Upper lobe of left lung (tissue), 6 donors: ENCODE results near the gene METTL26. TPM values are rescaled to one million over a fixed set of nuclear protein-coding genes. Genes with fewer than 3 reads are reported as not detected.

ENCODE experiments used
- ATAC-seq, 2 donors: fragments of 200-7000 bp; cut with Tn5 transposase; one replicate each; pipeline ENCODE4 v1.9.1; 2022; ENCODE audit warnings: mild to moderate bottlenecking in 2 of 2, moderate library complexity in 2 of 2; ENCODE audit not compliant: low FRiP score in 2 of 2
- DNase-seq, 2 donors: peaks; one replicate each; pipeline ENCODE4 v3.0.0-alpha.2; 2019 to 2020
- H3K27ac ChIP-seq, 4 donors: fragments of 200-600 bp; sonication (generic); one replicate each; pipeline ENCODE4 v1.5.1; 2016 to 2019
- H3K27me3 ChIP-seq, 4 donors: fragments of 200-600 bp; sonication (generic); one replicate each; pipeline ENCODE4 v1.5.1; 2017 to 2019
- H3K36me3 ChIP-seq, 4 donors: fragments of 200-600 bp; sonication (generic); one replicate each; pipeline ENCODE4 v1.5.1; 2016 to 2019
- H3K4me1 ChIP-seq, 4 donors: fragments of 200-600 bp; sonication (generic); one replicate each; pipeline ENCODE4 v1.5.1; 2018 to 2019
- H3K4me3 ChIP-seq, 4 donors: fragments of 200-600 bp; sonication (generic); one replicate each; pipeline ENCODE4 v1.5.1; 2017 to 2019; ENCODE audit warnings: mild to moderate bottlenecking in 2 of 4, moderate library complexity in 1 of 4
- H3K9me3 ChIP-seq, 4 donors: fragments of 200-600 bp; sonication (generic); one replicate each; pipeline ENCODE4 v1.5.1; 2018 to 2019
- CTCF ChIP-seq, 6 experiments: fragments of 450-650 bp in 4 of 6; fragments of 200-600 bp in 2 of 6; sonication (generic) in 2 of 6; IDR thresholded peaks; one replicate each; pipeline ENCODE4 v1.5.1; 2016 to 2019; ENCODE audit warnings: antibody characterized with exemption in 6 of 6
- EP300 ChIP-seq, 4 donors: sonication (generic); formaldehyde crosslinking; IDR thresholded peaks; one replicate each; pipeline ENCODE4 v1.5.1; 2017; ENCODE audit warnings: antibody characterized with exemption in 4 of 4, control low read depth in 2 of 4
- POLR2A ChIP-seq, 4 donors: fragments of 450-650 bp; IDR thresholded peaks; one replicate each; pipeline ENCODE4 v1.5.1; 2016 to 2017; ENCODE audit warnings: antibody characterized with exemption in 4 of 4, mild to moderate bottlenecking in 2 of 4
- POLR2AphosphoS5 ChIP-seq, 2 donors: sonication (generic); formaldehyde crosslinking; IDR thresholded peaks; one replicate each; pipeline ENCODE4 v1.5.1; 2017; ENCODE audit warnings: antibody characterized with exemption in 2 of 2
- WGBS, 2 donors: methylation state at CpG; one replicate each; pipeline ENCODE4 v1.1.5; 2017 to 2018; 5-methylcytosine and 5-hydroxymethylcytosine counted together
- total RNA-seq, 6 donors: library from RNA; depleted of rRNA in 4 of 6; stranded (reverse); fragments of >200 nt in 4 of 6; gene quantifications; one replicate each; pipeline versions ENCODE4 v1.1.0 to v1.2.1, GENCODE V29; 2016 to 2021
- donor health status: DM: no; HTN: no; CAD: no; lungs with moderate emphysema.
- donor health status: DM: no; HTN: yes; CAD: no; lungs with severe emphysema.

METTL26 gene
- total RNA-seq, 6 donors from 2014 or later, result 69.5 to 210 (median 111) TPM

DNA sequence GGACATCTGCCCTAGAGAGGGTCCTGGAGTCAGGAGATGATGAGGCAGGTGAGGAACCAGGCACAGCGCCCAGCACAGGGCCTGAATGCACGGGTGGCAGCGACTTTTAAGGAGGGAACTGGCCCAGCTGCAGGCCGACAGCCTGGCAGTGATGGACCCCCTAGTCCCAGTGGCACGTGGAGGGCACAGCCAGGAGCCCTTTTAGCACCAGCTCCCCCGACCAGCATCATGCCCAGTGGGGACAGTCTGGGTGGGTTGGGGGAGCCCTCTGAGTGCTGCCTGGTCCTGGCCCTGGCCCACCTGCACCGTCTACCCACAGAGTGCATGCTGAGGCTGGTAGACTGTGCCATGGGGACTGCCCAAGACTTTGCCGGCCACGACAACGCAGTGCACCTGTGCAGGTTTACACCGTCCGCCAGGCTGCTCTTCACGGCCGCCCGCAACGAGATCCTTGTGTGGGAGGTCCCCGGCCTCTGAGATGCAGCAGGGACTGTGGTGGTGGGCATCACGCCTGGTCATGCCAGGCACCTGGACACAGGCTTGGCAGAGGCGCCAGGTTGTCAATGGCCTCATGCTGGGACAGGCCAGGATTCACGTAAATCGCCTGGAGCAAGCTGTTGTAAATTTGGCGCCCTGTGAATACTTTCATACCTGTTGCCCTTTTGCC, 31.1 kb upstream of the METTL26 start:
- ATAC-seq, result no peak
- Histone ChIP-seq H3K27ac (peak overlapping the region; percentile 69 to 89 (median 87)), H3K9me3 (no peaks in the 10 kb centered on the region), H3K36me3 (peaks cover 15 to 33% (median 31%) of the 10 kb centered on the region in 4 donors), H3K4me1 (peaks cover 15 to 21% (median 16%) of the 10 kb centered on the region in 4 donors), H3K4me3 (peak overlapping the region in 2 of 4 donors; percentile 100), H3K27me3 (no peaks in the 10 kb centered on the region)
- WGBS, 2 donors, result 81 to 89% methylated on average over 9 to 20 of the region's 22 CpGs
- TF ChIP-seq POLR2AphosphoS5 (IDR thresholded peaks at IDR 0.05) (no peak), POLR2A (IDR thresholded peaks at IDR 0.05) (no peak), EP300 (IDR thresholded peaks at IDR 0.05) (no peak), CTCF (IDR thresholded peaks at IDR 0.05) (no peak)
- DNase-seq, result peak in 1 of 2 donors; percentile 74

DNA sequence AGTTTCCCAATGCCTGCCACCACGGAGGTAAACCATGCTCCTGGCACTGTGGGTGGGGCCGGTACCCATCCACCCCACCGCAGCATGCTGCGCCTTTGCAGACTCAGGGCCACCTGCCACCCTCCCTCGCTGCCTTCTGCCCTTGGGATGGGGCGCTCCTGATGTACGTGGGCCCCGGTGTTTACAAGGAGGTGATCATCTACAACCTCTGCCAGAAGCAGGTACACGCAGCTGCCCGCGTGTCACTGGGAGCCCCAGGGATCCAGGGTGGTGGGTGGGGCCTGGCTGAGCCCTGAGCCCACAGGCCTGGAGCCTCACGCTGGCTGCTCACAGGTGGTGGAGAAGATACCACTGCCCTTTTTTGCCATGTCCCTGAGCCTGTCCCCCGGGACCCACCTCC, 30.5 kb upstream of the METTL26 start:
- ATAC-seq, result no peak
- TF ChIP-seq CTCF (IDR thresholded peaks at IDR 0.05) (no peak), EP300 (IDR thresholded peaks at IDR 0.05) (no peak), POLR2A (IDR thresholded peaks at IDR 0.05) (no peak), POLR2AphosphoS5 (IDR thresholded peaks at IDR 0.05) (no peak)
- Histone ChIP-seq H3K27ac (no peak overlapping the region), H3K36me3 (peaks cover 15 to 26% (median 24%) of the 10 kb centered on the region in 4 donors), H3K4me1 (peaks cover 16 to 24% (median 16%) of the 10 kb centered on the region in 4 donors), H3K9me3 (no peaks in the 10 kb centered on the region), H3K4me3 (no peak overlapping the region), H3K27me3 (no peaks in the 10 kb centered on the region)
- 91 to 96% methylated on average over 6 to 13 of the region's 13 CpGs for WGBS, 2 donors
- no peak for DNase-seq

DNA sequence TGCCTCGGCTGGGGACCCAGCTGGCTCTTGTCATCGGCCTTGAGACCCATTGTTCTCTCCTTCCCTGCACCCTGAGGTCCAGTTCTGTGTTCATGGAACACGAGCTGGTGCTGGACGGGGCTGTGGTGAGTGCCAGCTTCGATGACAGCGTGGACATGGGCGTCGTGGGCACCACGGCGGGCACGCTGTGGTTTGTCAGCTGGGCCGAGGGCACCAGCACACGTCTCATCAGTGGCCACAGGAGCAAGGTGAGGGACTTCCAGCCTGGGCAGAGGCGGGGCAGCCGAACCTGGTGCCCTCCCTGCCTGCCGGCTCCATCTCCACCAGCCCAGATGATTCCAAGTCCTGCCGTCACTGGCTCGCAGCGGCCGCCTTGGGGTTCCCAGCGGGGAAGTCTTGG, 26.5 kb upstream of the METTL26 start:
- WGBS, 2 donors, result 94% methylated on average over 14 to 21 of the region's 21 CpGs
- Histone ChIP-seq H3K4me1 (peaks cover 17 to 27% (median 19%) of the 10 kb centered on the region in 4 donors), H3K36me3 (peaks cover 0 to 12% (median 7%) of the 10 kb centered on the region in 4 donors), H3K27ac (no peak overlapping the region), H3K9me3 (no peaks in the 10 kb centered on the region), H3K27me3 (no peaks in the 10 kb centered on the region), H3K4me3 (no peak overlapping the region)
- ATAC-seq (no peak), DNase-seq (no peak)
- TF ChIP-seq POLR2A (IDR thresholded peaks at IDR 0.05) (no peak), EP300 (IDR thresholded peaks at IDR 0.05) (no peak), CTCF (IDR thresholded peaks at IDR 0.05) (no peak), POLR2AphosphoS5 (IDR thresholded peaks at IDR 0.05) (no peak)

DNA sequence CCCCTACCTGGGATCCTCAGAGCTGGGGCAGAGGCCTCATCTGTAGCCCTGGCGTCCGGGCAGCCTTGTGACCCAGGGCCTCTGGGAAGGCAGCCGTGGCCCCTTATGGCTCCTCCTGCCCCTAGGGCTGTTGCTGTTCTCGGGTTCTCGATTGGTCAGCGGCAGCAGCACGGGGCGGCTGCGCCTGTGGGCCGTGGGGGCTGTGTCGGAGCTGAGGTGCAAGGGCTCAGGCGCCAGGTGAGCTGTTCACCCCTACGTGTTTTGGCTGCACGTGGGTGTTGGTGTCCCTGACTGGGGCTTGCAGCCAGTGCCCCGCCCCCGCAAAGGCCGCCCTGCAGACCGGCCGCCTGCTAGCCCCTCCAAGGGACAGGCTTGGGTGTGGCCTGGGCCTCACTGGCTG, 26.0 kb upstream of the METTL26 start:
- no peak overlapping the region for H3K4me3 ChIP-seq
- no peak for ATAC-seq
- H3K4me1 ChIP-seq, result peaks cover 13 to 22% (median 14%) of the 10 kb centered on the region in 4 donors

More for the DNA sequence above, 26.0 kb upstream of the METTL26 start:
- WGBS, 2 donors, result 91 to 100% methylated on average over 4 to 11 of the region's 19 CpGs
- no peak for DNase-seq
- TF ChIP-seq POLR2AphosphoS5 (IDR thresholded peaks at IDR 0.05) (no peak), CTCF (IDR thresholded peaks at IDR 0.05) (no peak), EP300 (IDR thresholded peaks at IDR 0.05) (no peak), POLR2A (IDR thresholded peaks at IDR 0.05) (no peak)
- Histone ChIP-seq H3K9me3 (no peaks in the 10 kb centered on the region), H3K27me3 (no peaks in the 10 kb centered on the region), H3K36me3 (peaks cover 0 to 17% (median 7%) of the 10 kb centered on the region in 4 donors), H3K27ac (no peak overlapping the region)
